Fibroblast of skin of left quadriceps (primary cell): Measurements from ENCODE around the gene INPP4A.
"Not testable (repeated sequence)": the region's sequence is repeated elsewhere in the genome, so short reads cannot be mapped to it uniquely, and the experiment has no call there.

ENCODE experiments used
- DNase-seq, 2 experiments: peaks; one replicate each; pipeline ENCODE4 v3.0.0-alpha.2; 2013; ENCODE audit warnings: low read depth in 2 of 2

The INPP4A gene

DNA sequence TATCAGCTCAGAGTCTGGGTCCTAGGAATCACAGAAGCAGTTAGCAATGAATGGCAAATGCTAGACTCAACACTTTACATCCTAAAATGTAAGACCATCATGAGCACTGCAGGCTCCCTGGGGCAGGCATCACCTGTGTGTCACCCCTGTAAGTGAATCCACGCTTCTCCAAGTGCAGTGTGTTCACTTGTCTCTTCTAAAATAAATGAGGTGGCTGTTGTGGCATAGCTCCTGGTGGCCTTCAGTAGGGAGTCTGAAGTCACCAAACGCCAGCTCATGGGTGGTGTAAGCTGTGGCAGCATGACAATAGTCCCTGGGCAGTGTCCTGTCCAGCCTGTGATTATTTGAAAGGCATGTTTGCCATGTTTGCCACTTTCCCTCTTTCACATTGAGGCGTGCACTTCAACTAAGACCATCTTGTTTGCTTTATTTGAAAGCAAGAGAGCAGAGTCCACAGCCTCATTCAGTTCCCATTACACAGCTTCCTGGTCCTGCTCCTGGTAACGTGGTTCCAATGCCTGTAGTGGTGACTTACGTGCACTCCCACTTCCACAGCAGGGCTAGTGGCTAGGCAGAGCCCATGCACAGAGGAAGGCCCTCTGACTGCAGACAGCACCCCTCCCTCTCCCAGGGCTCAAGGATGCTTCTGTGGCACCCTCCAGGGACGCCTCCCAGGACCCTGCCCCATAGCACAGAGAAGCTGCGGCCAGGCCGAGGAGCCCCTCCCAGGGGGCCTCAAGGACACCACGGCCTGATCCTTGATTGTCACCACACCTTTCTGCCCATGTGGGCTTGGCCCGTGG, 139.4 kb downstream of the INPP4A start:
- DNase-seq: no peak

- DNase-seq: no peak
These were observed 140.7 kb downstream of the INPP4A start for GRCh38 chr2:98585386-98585785.

GRCh38 chr2:98586551-98587140, 142.0 kb downstream of the INPP4A start:
- DNase-seq: no peak

DNA sequence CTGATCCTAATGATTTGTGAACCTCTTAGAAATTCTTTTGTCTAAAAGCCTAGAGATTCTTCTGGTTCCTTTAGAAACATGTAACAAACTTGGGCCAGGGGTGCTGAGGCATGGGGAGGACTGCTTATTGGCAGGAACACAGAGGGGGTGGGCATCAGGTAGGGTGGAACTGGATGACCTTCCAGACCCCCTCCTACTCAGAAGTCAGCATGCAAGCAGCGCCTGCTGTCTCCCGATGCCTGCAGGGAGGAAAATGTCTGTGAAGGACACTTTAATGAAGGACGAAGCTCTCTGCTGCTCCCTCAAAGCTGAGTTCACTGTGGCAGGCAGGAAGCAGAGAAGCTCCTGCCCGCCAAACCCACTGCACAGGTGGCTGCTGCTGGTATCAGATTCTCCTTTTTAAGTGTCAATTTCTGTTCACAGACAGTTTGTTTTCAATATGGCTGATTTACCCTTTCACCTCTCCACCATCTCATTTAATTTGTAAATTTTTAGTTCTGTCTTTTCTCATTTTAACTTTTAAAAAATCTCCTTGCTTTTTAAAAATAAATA, 144.3 kb downstream of the INPP4A start:
- DNase-seq: no peak

DNA sequence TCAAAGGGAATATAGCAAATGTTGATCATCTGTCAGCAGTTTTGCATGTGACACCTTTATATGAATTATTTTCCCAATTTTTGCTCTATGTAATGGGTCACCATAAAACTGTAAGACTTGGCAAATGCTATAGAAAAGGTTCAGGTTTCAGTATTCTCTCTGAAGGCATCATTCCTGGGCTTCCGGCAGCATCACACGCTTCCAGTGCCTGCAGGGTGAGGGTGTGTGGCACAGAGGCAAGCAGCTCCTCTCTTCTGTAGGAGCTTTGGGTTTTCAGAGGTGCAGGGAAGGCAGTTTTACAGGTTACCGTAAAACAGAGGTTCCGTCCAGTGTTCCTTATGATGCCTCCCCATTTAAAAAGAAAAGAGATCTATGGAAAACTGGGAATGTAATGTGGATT, 144.8 kb downstream of the INPP4A start:
- no peak for DNase-seq

- DNase-seq: no peak
These were observed 147.9 kb downstream of the INPP4A start for GRCh38 chr2:98592565-98592964.

GRCh38 chr2:98594665-98595064, 150.0 kb downstream of the INPP4A start:
- DNase-seq: not testable (repeated sequence)

- DNase-seq: no peak
These were observed 154.2 kb downstream of the INPP4A start for GRCh38 chr2:98598781-98599428.

- DNase-seq: no peak
These were observed 157.0 kb downstream of the INPP4A start for GRCh38 chr2:98601532-98602132.

- no peak for DNase-seq
These were observed 159.9 kb downstream of the INPP4A start for GRCh38 chr2:98604547-98604946.

DNA sequence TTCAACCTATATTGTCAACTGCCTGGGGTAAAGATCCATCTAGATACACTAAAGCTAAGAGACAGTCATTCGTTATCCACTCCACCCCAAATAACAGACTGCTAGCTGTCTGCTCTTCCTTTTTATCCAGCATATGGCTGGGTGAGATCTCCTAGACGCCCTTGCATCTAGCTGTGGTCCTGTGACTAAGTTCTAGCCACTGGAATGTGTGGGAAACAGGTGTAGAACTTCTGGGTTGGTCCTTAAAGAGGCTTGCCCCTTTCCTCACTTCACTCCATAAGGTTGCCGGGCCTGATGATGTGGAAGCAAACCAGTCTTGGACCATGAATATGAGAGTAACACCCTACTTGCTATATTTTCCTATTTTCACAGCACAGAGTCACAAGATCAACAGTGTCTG, 160.4 kb downstream of the INPP4A start:
- no peak for DNase-seq

DNA sequence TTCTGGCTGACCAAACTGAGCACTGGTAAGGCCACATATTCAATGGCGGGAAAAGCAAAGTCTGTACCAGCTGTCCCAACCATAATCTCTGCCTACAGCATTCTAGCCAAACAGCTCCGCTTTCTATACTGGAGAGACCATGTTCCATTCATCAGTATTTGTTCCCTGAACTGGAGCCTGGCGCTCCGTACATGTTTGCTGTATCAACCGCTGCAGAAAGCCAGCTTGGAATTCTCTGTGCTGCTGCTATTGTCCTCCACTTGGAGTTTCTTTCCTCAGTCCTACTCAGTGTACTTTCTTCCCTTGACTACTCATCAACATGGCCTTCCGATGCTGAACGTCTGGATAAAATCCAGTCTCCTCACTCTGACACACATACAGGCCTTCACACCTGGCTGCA, 161.8 kb downstream of the INPP4A start:
- DNase-seq: no peak

DNA sequence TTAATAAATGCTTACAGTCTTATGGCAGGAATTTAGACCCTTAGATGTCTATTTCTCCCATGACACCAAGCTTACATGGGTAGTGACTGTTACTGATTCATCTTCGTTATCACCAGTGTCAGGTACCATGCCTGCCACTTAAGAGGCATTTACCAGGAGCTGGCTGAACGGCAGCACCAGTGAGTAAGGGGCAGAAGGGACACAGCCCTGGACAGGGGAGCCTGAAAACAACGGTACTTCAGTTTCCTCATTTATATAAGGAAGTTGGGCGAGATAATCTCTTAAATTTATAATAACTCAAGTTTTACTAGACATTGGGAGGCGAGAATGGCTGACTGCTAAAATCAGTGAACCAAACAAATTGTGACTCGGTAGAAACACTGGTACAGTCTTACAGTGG, 162.4 kb downstream of the INPP4A start:
- no peak for DNase-seq

DNA sequence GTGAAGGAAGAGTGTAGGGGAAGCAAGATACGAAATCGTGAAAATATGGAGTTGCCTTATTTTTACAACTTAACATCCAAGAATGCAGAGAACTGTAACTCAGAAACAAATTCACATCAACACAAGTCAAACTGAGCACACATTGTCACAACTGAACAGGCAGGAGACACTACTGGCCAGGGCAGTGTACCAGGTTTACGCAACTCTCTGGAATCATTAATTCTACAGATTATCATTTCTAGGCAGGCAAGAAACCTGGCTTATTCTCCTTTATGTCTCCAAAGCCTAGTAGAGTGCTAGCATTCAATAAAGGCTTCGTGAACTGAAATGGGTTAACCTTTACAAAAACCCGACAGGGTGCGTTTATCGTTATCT, 163.1 kb downstream of the INPP4A start:
- DNase-seq: no peak

DNA sequence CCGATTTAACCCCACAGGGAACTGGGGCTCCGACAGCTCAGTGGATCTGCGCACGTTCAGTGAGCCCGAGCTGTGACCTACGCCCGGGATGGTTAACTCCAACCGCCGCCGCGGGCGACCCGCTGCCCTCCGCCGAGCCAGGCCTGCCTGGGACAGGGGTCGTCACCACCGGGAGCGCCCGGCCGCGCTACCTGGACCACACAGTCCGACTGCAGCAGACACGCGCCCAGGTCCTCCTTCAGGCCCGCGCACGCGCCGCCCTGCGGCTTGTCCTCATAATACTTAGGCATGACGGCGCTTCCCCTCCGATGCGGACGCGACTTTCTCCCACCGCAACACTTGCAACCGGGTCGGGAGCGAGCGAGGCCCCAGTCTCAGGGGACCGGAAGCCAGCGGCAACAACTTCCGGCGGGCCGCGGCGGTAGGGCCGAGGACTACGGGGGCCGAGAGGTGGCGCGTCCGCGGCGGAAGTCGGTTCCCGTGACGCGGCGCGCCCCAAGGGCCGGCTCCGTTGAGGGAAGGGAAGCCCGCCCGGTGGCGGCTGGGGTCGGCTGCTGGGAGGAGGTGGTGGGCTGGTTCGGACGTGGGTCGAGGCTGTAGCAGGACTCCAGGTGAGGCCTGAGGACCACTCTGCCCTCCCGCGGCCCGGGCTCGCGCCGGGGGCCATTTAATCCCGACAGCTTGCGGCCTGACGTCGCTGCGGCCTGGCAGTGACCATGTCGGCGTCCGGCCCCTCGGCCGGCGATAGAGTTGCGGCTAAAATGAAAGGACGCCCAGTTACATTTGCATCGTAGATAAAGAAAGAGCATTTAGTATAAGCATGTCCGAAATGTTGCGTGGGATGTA, 163.7 kb downstream of the INPP4A start, which contains the start of the genes COA5 and UNC50:
COA5 (minus strand) TSS at position 397 of the 846 bp plus-strand sequence; CDS start at position 290, 107 bp downstream.
UNC50 (plus strand) TSS at position 474 of the 846 bp plus-strand sequence. CDS start 1,171 bp downstream, outside the sequence.
- DNase-seq: peak; percentile 73

DNA sequence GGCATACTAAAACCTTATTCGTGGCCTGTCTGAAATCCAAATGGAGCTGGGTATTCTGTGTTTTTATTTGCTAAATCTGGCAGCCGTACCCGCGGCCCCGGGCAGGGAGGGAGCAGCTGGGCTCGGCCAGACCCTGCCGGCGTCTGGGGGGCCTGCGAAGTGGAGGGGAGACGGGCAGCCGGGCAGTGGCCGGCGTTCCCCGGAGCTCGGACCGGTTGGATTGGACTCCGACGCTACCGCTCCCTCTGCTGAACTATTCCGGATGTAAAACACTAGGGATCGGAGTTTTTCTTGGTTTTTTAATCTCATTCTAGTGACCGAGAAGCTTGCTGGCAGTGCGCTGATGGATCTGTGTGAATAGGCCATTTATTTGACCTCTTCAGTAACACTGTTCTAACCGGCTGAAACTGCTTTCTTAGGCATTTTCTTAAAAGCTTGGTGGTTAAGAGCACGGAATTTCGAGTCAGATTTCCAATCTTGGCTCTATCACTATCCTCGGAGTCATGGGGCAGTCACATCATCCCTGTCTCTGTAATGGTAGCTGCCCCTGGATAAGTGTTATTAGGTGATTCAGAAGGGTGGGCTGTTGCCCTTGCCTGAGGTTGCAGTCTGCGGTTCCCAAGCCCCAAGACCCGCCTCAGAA, 164.4 kb downstream of the INPP4A start:
- no peak for DNase-seq

- no peak for DNase-seq
These were observed 169.5 kb downstream of the INPP4A start for GRCh38 chr2:98614024-98614739.

- no peak for DNase-seq
These were observed 170.8 kb downstream of the INPP4A start for GRCh38 chr2:98615481-98615880.

GRCh38 chr2:98617149-98617548, 172.5 kb downstream of the INPP4A start:
- DNase-seq: no peak

DNA sequence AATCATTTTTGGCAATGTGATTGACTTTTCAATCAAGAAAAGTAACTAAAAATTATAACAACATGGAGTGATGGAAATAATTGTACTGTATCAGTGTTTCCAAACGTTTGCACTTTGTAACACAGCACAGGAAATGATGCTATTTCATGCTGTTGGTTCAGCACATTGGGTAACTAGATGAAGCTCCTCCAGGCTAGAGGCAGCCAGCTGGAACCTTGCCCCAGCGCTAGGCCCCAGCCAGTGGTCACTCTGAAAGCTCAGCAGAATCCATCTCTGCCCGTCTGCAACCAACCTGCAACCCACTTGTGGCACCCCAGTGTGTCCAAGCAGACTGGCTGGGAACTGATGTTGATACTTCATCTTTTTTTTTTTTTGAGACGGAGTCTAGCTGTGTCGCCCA, 179.0 kb downstream of the INPP4A start:
- DNase-seq: no peak
